NCI-H146 treated with DMSO at 0.1 percent for 48 hours (cell line): Measurements from ENCODE around the gene ZBTB34.

Experiments
- DNase-seq: peaks from one replicate; lab custom pipeline; 2025; ENCODE audit not compliant: unreplicated experiment; lab: John Stamatoyannopoulos, UW

Gene ZBTB34

DNA sequence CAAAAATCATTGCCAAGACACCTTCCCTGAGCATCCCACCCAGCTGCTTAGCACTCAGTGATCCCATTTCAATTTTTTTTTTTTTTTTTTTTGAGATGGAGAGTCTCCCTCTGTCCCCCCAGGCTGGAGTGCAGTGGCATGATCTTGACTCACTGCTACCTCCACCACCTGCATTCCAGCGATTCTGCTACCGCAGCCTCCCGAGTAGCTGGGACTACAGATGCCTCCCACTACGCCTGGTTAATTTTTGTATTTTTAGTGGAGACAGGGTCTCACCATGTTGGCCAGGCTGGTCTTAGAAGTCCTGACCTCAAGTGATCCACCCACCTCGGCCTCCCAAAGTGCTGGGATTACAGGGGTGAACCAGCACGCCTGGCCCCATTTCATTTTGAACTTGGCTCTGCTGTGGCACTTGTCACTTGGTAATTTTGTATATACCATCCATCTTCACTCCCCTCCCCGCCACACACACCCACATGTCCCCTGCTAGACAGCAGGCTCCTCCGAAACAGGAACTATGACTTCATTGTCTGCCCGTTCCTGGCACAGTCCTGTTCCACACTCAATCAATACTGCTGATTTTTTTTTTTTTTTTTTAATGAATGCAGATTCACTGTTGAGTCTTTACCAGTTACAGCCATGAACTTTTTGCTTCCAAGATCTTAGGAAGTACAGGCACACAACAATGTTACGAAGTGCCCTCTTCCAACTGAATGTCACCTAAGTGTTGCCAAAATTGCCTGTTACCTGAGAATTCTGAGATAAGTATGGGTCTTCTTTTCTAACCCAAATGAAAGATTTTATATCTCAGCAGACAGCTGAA lies 17.3 kb upstream of the ZBTB34 start:
- DNase-seq = no peak

- no peak for DNase-seq
Observed at GRCh38 chr9:126844085-126844484, 16.4 kb upstream of the ZBTB34 start.

GRCh38 chr9:126847051-126847450 lies 13.4 kb upstream of the ZBTB34 start:
- no peak for DNase-seq

- DNase-seq = no peak
Observed at GRCh38 chr9:126849591-126850225, 10.7 kb upstream of the ZBTB34 start.

- DNase-seq = no peak
Observed at GRCh38 chr9:126851286-126851880, 9.1 kb upstream of the ZBTB34 start.

DNA sequence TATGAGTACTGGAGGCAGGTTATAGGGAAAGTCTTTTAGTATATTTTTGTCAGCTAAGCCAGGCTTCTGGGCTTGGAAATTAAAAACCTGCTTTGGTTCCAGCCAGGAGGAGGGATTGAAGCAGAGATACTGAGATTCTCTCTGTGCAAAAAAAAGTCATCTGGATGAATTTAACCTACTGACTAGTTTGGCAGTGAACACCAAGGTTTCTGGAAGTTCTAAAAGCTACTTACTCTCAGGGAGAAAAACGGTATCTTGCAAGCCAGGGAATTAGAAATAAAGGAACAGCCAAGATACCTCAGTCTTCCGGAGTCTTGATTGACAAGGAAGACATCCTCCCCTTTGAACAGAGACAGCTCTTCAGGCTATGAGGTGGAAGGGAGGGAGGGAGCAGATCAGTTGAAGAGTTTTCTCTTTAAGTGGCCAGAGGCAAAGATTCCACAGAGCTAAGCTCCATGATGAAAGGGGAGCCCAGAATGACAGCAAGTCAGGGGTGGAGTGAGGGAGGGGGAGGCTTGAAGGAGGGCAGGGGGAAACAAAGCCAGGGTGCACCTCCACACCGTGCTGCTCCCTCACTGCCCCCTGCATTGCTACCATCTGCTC lies 8.3 kb upstream of the ZBTB34 start:
- DNase-seq = no peak

DNA sequence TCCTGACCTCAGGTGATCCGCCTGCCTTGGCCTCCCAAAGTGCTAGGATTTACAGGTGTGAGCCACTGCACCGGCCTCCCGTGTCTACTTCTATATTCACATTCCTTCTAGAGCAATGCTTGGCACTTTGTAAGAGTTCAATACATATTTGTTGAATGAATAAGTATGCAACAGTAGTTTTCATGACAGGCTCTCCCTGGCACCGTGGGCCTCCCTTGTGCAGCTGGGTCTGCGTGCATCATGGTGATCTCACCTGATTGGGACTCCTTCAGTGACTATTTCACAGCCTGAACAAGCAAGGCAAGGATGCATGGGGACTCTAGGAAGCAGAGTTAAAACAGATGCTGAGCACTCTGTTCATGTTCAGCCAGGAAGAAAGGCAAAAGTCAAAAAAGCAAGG lies 6.8 kb upstream of the ZBTB34 start:
- DNase-seq = no peak

DNA sequence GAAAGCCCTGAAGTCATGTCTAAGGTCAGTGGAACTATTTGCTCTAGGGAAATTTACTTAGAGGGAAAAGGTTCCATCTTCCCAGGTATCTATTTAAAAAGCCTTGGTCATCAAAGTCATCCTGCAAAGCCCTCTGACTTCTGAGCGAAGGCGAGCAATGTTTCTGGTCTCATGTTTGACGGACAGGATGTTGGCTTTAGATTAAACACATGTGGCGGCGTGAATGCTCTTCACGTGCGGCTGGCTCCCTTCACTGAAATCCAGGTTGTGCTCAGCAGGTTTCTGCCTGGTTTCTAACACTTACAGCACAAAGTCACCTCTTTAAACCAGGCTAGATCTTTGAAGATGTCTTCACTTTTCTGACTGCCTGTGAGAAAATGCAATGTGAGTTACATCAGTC lies 5.7 kb upstream of the ZBTB34 start:
- no peak for DNase-seq

DNA sequence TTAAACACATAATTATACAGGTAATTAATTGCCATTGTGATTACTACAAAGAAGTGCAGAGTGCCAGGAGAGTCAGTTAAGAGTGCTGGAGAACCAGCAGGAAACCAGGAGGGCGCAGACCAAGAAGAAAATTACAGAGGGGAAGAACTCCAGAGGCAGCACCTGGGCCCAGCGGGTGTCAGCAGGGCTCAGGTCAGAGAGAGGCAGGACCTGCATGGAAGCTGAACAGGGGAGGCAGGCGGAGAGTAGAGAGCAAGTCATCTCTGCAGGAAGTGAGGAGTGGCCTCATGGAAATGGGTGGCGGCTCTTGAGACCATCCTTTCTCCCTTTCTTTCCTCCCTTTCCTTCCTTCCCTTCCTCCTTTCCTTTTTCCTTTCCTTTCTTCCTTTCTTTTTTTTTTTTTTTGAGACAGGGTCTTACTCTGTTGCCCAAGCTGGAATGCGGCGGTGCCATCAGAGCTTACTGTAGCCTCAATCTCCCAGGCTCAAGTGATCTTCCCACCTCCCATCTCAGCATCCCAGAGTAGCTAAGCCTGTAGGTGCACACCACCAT lies 4.0 kb upstream of the ZBTB34 start:
- peak; percentile 45 for DNase-seq

- no peak for DNase-seq
Observed at GRCh38 chr9:126857261-126857960, 3.0 kb upstream of the ZBTB34 start.

- DNase-seq = no peak
Observed at GRCh38 chr9:126859111-126859510, 1.3 kb upstream of the ZBTB34 start.

GRCh38 chr9:126860757-126861466 lies 473 bp downstream of the ZBTB34 start:
- DNase-seq = no peak

DNA sequence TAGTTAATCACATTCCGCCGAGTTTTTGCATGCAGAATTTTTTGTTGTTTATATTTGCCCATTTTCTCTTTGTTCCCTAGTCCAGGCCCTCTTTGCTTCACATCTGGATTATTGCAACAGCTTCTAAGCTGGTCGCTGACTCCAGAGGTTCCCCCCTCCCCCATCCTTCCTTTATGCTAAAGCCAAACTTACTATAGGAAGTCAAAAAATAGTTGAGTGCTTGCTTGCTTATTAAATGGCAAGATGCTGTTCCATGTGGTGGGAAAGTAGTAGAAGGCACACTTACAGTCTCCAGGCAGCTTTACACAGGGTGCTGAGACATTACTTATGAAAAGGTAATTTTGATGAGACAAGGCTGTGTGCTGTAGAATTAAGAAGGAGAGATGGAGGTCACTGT lies 1.3 kb downstream of the ZBTB34 start:
- no peak for DNase-seq

DNA sequence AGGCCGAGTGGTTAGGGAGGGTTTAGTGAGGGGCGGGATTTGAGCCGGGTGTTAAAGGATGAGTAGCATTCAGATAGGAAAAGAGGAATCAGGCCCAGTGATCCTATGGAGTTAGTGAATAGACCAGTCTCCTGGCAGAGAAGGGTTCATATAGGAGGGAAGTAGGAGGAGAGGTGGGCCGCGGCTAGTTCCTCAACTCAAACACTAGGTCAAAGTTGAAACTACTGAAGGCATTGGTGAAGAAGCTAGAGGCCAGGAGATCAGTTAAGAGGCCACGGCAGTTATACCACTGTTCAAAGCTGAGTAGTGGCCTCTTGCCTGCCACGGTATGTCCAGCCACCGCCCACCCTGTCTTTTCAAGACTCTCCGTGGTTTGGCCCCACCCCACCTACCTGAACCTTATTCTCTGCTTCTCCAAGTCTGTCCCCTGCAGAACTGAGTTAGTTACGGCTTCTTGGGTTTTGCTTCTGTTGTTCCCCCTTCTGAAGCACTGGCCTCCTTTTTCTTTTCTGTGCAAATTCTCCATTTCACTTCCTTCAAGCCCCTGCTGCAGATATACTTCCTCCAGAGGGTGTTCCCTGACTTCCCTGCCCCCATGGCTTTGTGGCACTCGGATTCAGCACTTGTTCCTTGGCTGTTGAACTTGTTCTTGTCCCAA lies 1.8 kb downstream of the ZBTB34 start:
- no peak for DNase-seq

DNA sequence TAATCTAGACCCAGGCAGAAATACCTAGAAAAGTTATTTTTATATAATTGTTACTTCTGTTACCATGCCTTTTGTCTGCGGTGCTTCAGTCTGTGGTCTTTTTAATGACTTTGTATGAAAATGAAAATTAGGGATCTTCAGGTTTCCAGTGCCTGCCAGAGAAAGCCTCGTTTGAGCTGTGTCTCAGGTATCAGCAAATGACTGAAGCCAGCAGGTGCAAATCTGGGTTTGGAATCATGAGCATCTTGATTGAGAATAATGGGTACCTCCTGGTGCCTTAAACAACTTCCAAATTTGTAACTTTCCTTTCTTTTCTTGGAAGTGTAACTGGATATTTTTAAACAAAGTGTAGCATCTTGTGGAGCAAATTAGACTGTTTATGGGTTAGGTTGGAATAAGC lies 4.3 kb downstream of the ZBTB34 start:
- no peak for DNase-seq

- DNase-seq = no peak
Observed at GRCh38 chr9:126869368-126869767, 8.9 kb downstream of the ZBTB34 start.

- no peak for DNase-seq
Observed at GRCh38 chr9:126872516-126872915, 12.1 kb downstream of the ZBTB34 start.

- no peak for DNase-seq
Observed at GRCh38 chr9:126874546-126875314, 14.3 kb downstream of the ZBTB34 start.
